GM19455 (cell line): ENCODE results near the gene CORO1A.
"Not testable (repeated sequence)": the region's sequence is repeated elsewhere in the genome, so short reads cannot be mapped to it uniquely, and the experiment has no call there.

Experiments used
- ATAC-seq: cut with Tn5 transposase; IDR thresholded peaks from one replicate; pipeline ENCODE4 v1.9.1; 2021; ENCODE audit not compliant: unreplicated experiment

The CORO1A gene

DNA sequence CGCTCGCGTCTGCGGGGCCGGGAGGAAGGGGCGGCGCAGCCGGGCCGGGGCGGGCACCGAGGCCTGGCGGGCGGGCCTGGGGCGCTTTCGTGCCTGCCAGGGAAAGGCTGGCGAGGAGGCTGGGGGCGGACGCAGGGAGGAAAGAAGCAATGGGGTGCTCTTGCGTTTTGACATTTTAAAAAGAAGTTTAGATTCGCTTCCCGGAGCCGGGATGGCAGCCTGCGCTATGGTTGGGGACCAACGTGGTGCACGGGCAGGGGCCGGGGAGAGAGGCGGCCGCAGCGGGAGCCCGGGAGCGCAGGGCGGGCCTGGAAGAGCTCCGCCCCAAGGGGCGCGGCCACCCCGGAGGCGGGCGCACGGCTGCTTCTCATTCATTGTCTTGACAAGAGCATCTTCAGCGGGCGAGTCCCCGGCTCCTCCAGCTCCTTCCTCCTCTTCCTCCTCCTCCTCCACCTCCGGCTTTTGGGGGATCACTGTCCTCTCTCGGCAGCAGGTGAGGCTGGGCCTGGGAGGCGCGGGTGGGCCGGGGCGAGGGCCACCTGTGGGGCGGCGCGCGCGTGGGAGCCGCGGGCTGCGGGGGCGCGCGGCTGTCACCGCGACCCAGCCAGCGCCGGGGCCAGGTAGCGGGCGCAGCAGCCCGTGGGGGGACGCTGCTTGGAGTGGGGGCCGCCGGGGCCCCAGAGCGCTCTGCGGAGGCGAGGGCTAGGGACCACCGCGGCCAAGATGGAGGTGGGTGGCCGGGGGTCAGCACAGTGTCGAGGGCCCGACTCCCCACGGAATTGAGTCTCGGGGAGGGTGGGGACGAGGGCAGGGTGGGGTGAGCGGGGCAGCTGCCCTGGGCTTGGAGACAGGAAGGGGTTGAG lies at the start of gene CORO1A:
TSS of gene CORO1A (plus strand) at position 370 of the 863 bp plus-strand sequence. CDS start 1,608 bp downstream, outside the sequence.
- peak; percentile 39 for ATAC-seq

DNA sequence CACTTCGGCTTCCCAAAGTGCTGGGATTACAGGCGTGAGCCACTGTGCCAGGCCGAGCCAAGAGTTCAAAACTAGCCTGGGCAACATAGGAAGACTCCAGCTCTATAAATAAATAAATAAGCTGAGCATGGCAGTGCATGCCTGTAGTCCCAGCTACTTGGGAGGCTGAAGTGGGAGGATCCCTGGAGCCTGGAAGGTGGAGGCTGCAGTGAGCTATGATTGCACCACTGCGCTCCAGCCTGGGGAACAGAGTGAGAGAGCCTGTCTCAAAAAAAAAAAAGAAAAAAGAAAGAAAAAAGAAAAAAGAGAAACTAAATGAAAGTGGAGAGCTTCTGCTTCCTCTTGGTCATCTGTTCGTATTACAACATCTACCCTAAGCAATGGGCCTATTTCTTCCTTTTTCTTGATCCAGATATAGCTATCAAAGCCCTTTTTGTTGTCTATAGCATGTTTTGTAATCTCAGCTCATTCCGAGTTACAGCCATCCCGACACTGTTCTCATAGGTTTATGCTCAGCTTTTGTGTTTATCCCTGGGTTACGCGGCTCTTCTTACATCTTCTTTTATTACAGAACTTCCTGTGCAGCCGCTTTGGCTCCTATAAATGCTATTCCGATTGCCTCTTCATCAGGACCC lies 46.3 kb upstream of the CORO1A start:
- ATAC-seq = no peak

DNA sequence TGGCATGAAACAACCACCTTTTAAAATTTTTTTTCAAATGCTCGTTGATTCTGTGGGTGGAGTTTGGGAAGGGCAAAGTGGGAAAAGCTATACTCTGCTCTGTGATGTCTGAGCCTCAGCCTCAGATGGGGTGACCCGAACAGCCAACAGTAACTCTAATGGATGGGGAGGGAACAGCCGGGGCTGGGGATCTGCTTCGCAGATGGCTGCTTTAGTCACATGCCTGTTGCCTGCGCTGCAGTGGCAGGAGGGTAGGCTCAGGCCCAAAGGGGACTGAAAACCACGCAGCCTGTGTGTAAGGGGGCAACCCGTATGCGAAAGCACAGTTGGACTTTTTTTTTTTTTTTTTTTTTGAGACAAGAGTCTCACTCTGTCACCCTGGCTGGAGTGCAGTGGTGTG lies 45.5 kb upstream of the CORO1A start:
- ATAC-seq = no peak

DNA sequence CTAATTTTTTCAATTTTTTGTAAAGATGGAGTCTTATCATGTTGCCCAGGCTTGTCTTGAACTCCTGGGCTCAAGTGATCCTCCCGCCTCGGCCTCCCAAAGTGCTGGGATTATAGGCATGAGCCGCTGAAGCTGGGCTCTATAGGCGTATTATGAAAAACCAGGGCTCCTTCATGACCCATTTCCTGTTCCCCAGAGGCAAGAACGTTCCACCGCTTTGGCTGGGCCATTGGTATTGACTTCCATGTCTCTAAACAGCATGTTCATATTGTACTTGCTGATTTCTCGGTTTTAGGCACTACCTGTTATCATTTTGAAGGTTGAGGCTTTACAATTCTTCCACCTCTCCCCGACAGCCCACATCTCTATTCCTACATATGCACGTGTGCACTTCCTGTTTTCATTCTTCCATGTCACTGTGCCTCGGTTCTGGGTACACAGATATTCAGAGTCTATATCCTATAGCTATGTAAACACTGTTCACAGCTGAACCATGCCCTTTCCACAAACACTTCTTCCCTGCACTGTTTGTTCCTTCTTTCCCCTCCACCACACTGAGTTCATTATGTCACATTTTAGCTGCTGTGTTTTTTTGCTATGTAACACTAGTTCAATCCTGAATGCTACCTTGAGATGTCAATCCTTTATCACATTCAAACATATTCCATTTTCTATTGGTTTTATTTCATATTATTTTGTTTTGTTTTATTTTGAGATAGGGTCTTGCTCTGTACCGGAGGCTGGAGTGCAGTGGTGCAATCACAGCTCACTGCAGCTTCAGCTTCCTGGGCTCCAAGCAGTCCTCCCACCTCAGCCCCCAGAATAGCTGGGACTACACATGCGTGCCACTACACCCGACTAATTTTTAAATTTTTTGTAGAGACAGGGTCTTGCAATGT lies 43.6 kb upstream of the CORO1A start:
- no peak for ATAC-seq

DNA sequence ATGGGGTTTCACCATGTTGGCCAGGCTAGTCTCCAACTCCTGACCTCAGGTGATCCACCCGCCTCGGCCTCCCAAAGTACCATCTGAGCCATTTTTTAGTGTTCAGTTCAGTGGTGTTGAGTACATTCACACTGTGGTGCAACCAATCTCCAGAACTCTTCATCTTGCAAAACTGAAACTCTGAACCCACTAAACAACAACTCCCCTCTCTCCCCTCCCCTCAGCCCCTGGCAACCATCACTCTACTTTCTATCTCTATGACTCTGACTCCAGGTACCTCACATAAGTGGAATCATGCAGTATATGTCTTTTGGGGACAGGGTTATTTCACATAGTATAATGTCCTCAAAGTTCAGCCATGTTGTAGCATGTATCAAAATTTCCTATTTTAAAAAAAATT lies 41.7 kb upstream of the CORO1A start:
- ATAC-seq = no peak

- no peak for ATAC-seq
These were observed 40.6 kb upstream of the CORO1A start for GRCh38 chr16:30142672-30143346.

DNA sequence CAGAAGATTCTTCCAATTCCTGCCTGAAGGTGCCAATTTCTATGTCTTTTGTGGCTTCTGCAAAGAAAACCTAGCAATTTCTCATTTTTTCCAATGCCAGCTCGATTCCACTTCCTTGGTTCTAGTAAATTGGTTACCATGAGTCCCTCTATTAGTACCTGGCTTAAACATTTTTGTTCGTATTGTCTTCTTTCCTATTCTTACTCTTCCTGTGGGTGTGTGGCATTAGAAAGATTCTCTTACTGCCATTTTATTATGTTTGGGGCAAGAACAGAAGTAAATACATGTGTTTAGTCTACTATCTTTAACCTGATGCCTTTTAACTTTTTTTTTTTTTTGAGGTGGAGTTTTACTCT lies 40.1 kb upstream of the CORO1A start:
- no peak for ATAC-seq

DNA sequence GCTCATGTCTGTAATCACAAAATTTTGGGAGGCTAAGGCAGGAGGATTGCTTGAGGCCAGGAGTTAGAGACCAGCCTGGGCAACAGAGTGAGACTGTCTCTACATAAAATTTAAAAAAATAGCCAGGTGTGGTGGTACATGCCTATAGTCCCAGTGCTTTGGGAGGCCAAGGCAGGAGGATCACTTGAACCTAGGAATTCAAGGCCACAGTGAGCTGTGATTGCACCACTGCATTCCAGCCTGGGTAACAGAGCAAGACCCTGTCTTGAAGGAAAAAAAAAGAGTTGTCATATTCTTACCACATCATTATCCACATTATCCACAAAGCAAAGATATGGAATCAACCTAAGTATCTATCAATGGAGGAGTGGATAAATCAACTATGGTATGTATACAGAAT lies 39.4 kb upstream of the CORO1A start:
- ATAC-seq = no peak

DNA sequence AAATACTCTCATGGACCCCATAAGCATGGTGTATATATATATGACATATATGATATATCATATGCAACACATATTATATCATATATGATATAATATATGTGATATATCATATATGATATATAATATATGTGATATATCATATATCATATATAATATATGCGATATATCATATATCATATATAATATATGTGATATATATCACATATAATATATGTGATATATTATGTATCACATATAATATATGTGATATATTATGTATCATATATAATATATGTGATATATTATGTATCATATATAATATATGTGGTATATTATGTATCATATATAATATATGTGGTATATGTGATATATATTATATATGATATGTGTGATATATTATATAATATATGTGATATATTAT lies 38.5 kb upstream of the CORO1A start:
- no peak for ATAC-seq

GRCh38 chr16:30145657-30146056 lies 37.7 kb upstream of the CORO1A start:
- no peak for ATAC-seq

GRCh38 chr16:30147843-30148510 lies 35.4 kb upstream of the CORO1A start:
- ATAC-seq = no peak

DNA sequence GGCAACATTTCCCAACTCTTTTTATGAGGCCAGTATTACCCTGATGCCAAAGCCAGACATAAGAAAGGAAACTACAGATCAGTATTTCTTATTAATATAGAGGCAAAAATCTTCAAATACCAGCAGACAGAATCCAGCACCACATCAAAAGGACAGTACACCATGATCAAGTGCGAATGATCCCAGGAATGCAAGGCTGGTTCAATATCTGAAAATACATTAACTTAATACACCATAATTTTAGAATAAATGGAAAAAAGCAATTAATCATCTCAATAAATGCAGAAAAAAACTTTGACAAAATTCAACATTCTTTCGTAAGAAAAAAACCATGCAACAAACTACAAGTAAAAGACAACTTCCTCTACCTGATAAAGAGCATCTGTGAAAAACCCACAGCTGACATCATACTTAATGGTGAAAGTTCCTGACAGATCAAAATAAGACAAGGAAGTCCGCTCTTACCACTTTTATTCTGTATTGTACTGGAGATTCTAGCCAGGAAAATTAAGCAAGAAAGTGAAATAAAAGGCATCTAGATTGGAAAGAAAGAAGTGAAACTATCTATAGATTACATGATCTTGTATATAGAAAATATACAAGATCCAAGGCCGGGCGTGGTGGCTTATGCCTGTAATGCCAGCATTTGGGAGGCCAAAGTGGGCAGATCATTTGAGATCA lies 34.0 kb upstream of the CORO1A start:
- ATAC-seq = no peak

- no peak for ATAC-seq
These were observed 32.3 kb upstream of the CORO1A start for GRCh38 chr16:30151091-30151490.

DNA sequence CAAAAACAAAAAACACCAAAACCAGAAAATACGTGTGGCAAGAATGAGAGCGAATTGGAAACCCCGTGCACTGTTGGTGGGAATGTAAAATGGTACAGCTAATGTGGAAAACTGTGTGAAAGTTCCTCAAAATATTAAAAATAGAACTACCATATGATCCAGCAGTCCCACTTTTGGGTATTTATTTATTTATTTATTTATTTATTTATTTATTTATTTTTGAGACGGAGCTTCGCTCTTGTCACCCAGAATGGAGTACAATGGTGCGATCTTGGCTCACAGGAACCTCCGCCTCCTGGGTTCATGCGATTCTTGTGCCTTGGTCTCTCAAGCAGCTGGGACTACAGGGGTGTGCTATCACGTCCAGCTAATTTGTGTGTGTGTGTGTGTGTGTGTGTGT lies 30.9 kb upstream of the CORO1A start:
- no peak for ATAC-seq

DNA sequence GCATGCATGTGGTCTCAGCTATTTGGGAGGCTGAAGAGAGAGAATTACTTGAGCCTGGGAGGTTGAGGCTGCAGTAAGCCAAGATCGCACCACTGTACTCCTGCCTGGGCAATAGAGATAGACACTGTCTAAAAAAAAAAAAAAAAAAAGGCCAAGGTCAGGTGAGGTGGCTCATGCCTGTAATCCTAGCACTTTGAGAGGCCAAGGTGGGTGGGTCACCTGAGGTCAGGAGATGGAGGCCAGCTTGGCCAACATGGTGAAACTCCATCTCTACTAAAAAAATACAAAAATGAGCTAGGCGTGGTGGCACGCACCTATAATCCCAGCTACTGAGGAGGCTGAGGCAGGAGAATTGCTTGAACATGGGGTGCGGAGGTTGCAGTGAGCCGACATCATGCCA lies 28.2 kb upstream of the CORO1A start:
- ATAC-seq = no peak

GRCh38 chr16:30157214-30157613 lies 26.2 kb upstream of the CORO1A start:
- ATAC-seq = no peak

DNA sequence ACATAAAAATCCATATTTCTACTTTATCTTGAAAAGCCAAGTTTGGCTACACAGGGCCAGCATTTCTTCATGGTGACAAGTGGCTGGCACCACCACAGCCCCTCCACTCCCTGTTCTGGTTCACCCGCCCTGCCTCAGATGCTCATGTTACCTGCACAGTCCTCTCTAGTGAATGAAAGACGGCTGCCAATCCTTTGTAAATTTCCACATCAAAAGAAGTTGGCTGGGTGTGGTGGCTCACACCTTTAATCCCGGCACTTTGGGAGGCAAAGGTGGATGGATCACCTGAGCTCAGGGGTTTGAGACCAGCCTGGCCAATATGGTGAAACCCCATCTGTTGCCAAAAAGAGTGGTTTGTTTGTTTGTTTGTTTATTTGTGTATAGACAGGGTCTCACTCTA lies 19.9 kb upstream of the CORO1A start:
- ATAC-seq = no peak

DNA sequence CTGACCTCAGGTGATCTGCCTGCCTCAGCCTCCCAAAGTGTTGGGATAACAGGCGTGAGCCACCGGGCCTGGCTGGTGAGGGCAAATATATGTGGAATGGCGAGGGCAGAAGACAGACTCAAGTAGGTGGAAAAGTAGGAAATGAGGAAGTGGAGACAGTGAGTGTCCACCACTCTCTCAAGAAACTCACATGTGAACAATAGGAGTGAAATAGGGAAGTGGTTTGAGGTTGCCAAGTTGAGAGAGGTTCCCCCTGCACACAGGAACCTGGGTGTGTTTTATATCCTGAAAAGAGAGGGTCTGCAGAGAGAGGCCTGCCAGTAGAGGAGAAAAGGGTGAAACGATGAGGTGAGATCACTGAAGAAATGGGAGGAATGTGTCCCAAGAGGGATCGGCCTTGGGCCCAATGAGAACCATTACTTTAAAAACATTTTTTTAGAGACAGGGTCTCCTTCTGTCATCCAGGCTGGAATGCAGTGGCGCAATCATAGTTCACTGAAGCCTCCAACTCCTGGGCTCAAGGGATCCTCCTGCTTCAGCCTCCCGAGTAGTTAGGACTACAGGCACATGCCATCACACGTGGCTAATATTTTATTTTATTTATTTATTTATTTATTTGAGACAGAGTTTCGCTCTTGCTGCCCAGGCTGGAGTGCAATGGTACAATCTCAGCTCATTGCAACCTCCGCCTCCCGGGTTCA lies 17.1 kb upstream of the CORO1A start:
- no peak for ATAC-seq

- not testable (repeated sequence) for ATAC-seq
These were observed 14.7 kb upstream of the CORO1A start for GRCh38 chr16:30168746-30169145.
